Right lobe of liver (tissue), 6 donors: ENCODE data around the gene INTS3. TPM values are rescaled to one million over a fixed set of nuclear protein-coding genes. Genes with fewer than 3 reads are reported as not detected.
A peak's percentile ranks its signal among the peaks of the same experiment; 100 is the strongest.

Experiments
- ATAC-seq, 4 donors: fragments of 200-7000 bp; cut with Tn5 transposase; one replicate each; pipeline ENCODE4 v1.9.1; 2020; ENCODE audit warnings: mild to moderate bottlenecking in 4 of 4, moderate library complexity in 4 of 4
- DNase-seq, 3 donors: peaks; one replicate each; pipeline ENCODE4 v3.0.0-alpha.2; 2020
- H3K27ac ChIP-seq, 3 donors: fragments of 200-600 bp; one replicate each; pipeline ENCODE4 v1.8.0; 2022
- H3K27me3 ChIP-seq, 2 donors: fragments of 200-600 bp; one replicate each; pipeline ENCODE4 v1.8.0; 2022
- H3K36me3 ChIP-seq, 4 donors: fragments of 200-600 bp; sonication (generic) in 1 of 4; one replicate each; pipeline versions ENCODE4 v1.5.1 to v1.8.0; 2017 to 2022; ENCODE audit warnings: control low read depth in 1 of 4
- H3K4me1 ChIP-seq, 4 donors: fragments of 200-600 bp; sonication (generic) in 1 of 4; one replicate each; pipeline versions ENCODE4 v1.5.1 to v1.8.0; 2017 to 2022; ENCODE audit warnings: control low read depth in 1 of 4
- H3K4me3 ChIP-seq, 3 donors: fragments of 200-600 bp; one replicate each; pipeline ENCODE4 v1.8.0; 2022
- H3K9me3 ChIP-seq, 4 donors: fragments of 200-600 bp; sonication (generic) in 1 of 4; one replicate each; pipeline versions ENCODE4 v1.5.1 to v1.8.0; 2017 to 2022; ENCODE audit warnings: control low read depth in 1 of 4
- CTCF ChIP-seq, 4 donors: fragments of 200-600 bp in 3 of 4; fragments of 450-650 bp in 1 of 4; IDR thresholded peaks; one replicate each; pipeline versions ENCODE4 v1.5.1 to v1.8.0; 2016 to 2022; ENCODE audit warnings: antibody characterized with exemption in 4 of 4, mild to moderate bottlenecking in 2 of 4
- POLR2A ChIP-seq: fragments of 450-650 bp; IDR thresholded peaks from one replicate; pipeline ENCODE4 v1.6.1; 2017; ENCODE audit warnings: antibody characterized with exemption, mild to moderate bottlenecking
- WGBS: methylation state at CpG from one replicate; pipeline ENCODE4 v1.1.6; 2018; ENCODE audit warnings: low coverage, low lambda C conversion rate; ENCODE audit not compliant: insufficient coverage; ENCODE audit errors: missing lambda C conversion rate; 5-methylcytosine and 5-hydroxymethylcytosine counted together
- intact Hi-C, 2 donors: fragments of 100-400 bp; cut with DNase I; formaldehyde crosslinking; loops; one replicate each; pipeline versions ENCODE4 v1.11.2 to v1.14.1; 2022
- total RNA-seq, 6 experiments: library from RNA; depleted of rRNA in 2 of 6; stranded (reverse); fragments of >200 nt in 2 of 6; fragmentation: NEBNext Ultra II Directional in 3 of 6; extraction: Animal tissue kit (Norgen Biotek cat#: 25700) in 3 of 6; gene quantifications; one replicate each; pipeline versions ENCODE4 v1.1.0 to v1.2.4, GENCODE V29; 2016 to 2023
- donor health status: DM: no; HTN: yes; CAD: no.
- donor health status: DM: no; HTN: no; CAD: no.
- donor health status: DM: no; HTN: no; CAD: no.
- donor health status: DM: no; HTN: yes; CAD: no.
- donor health status: DM: no; HTN: yes; CAD: no.

The INTS3 gene
- total RNA-seq, 6 experiments from 2014 or later: 16.5 to 29.1 (median 22.6) TPM

- TF ChIP-seq CTCF (IDR thresholded peaks at IDR 0.05) (no peak), POLR2A (no peak)
- peaks cover 0 to 10% (median 6%) of the 10 kb centered on the region in 4 donors for H3K4me1 ChIP-seq
- DNase-seq (peak in 1 of 3 donors; percentile 42), ATAC-seq (no peak)
- no peak overlapping the region for H3K4me3 ChIP-seq
- H3K9me3 ChIP-seq: no peaks in the 10 kb centered on the region
- intact Hi-C loops: no loop called here
- H3K27ac ChIP-seq: no peak overlapping the region
- H3K36me3 ChIP-seq: no peaks in the 10 kb centered on the region
- no peaks in the 10 kb centered on the region for H3K27me3 ChIP-seq
- WGBS: 85% methylated on average over 4 of the region's 7 CpGs
Observed at GRCh38 chr1:153801786-153802697, 74.2 kb downstream of the INTS3 start.

GRCh38 chr1:153803470-153804056 lies 75.7 kb downstream of the INTS3 start:
- Histone ChIP-seq H3K36me3 (peaks cover 0 to 9% (median 2%) of the 10 kb centered on the region in 4 donors), H3K9me3 (no peaks in the 10 kb centered on the region), H3K4me1 (peaks cover 0 to 10% (median 6%) of the 10 kb centered on the region in 4 donors), H3K4me3 (no peak overlapping the region), H3K27ac (no peak overlapping the region), H3K27me3 (no peaks in the 10 kb centered on the region)
- DNase-seq (no peak), ATAC-seq (no peak)
- TF ChIP-seq POLR2A (no peak), CTCF (IDR thresholded peaks at IDR 0.05) (no peak)
- intact Hi-C loops: no loop called here
- WGBS: 73% methylated on average over 3 of the region's 3 CpGs

GRCh38 chr1:153804112-153804511 lies 76.3 kb downstream of the INTS3 start:
- Histone ChIP-seq H3K4me3 (no peak overlapping the region), H3K4me1 (peaks cover 0 to 10% (median 6%) of the 10 kb centered on the region in 4 donors), H3K27me3 (no peaks in the 10 kb centered on the region), H3K36me3 (peaks cover 0 to 14% (median 3%) of the 10 kb centered on the region in 4 donors), H3K27ac (no peak overlapping the region), H3K9me3 (no peaks in the 10 kb centered on the region)
- 0% methylated on average over 1 of the region's 2 CpGs for WGBS
- TF ChIP-seq POLR2A: no peak
- no peak for TF ChIP-seq CTCF (IDR thresholded peaks at IDR 0.05)
- intact Hi-C loops: no loop called here
- DNase-seq (no peak), ATAC-seq (no peak)

- no peak overlapping the region for H3K27ac ChIP-seq
- intact Hi-C loops: no loop called here
- peaks cover 0 to 8% (median 6%) of the 10 kb centered on the region in 4 donors for H3K4me1 ChIP-seq
- TF ChIP-seq CTCF (IDR thresholded peaks at IDR 0.05) (no peak), POLR2A (peak; percentile 12)
- no peaks in the 10 kb centered on the region for H3K9me3 ChIP-seq
- H3K36me3 ChIP-seq: peaks cover 0 to 25% (median 8%) of the 10 kb centered on the region in 4 donors
- no peak overlapping the region for H3K4me3 ChIP-seq
- no peaks in the 10 kb centered on the region for H3K27me3 ChIP-seq
- ATAC-seq: peak; percentile 34 to 56 (median 47)
- WGBS: 10% methylated on average over 2 of the region's 5 CpGs
- peak in 1 of 3 donors; percentile 46 for DNase-seq
Observed at GRCh38 chr1:153805042-153805745, 77.3 kb downstream of the INTS3 start.
